ENCODE results near the gene OPRD1.
"Not testable (repeated sequence)": the region's sequence is repeated elsewhere in the genome, so short reads cannot be mapped to it uniquely, and the experiment has no call there.

Gene OPRD1

GRCh38 chr1:28789412-28789811 is 22.6 kb upstream of the OPRD1 start:
- TF ChIP-seq CTCF (IDR thresholded peaks at IDR 0.05; ENCODE audit: low read depth, low read length): no peak
- no peak for DNase-seq (ENCODE audit: low read depth, low spot score)
- no peak overlapping the region for H3K4me3 ChIP-seq (ENCODE audit: low read depth, low read length)
- in situ Hi-C loops (cut with HindIII; ENCODE audit: low sequenced_read_pairs): no loop called here

- in situ Hi-C loops (cut with HindIII; ENCODE audit: low sequenced_read_pairs): no loop called here
- no peak for TF ChIP-seq CTCF (IDR thresholded peaks at IDR 0.05; ENCODE audit: low read depth, low read length)
- H3K4me3 ChIP-seq (ENCODE audit: low read depth, low read length): no peak overlapping the region
- DNase-seq (ENCODE audit: low read depth, low spot score): no peak
Observed at GRCh38 chr1:28789816-28790215, 22.2 kb upstream of the OPRD1 start.

GRCh38 chr1:28790377-28791035 is 21.5 kb upstream of the OPRD1 start:
- no peak for DNase-seq (ENCODE audit: low read depth, low spot score)
- in situ Hi-C loops (cut with HindIII; ENCODE audit: low sequenced_read_pairs): no loop called here

GRCh38 chr1:28791929-28792328 is 20.0 kb upstream of the OPRD1 start:
- in situ Hi-C loops (cut with HindIII; ENCODE audit: low sequenced_read_pairs); DNase-seq (ENCODE audit: low read depth, low spot score); H3K4me3 ChIP-seq (ENCODE audit: low read depth, low read length): not testable (repeated sequence)

More at GRCh38 chr1:28790377-28791035, 21.5 kb upstream of the OPRD1 start:
- TF ChIP-seq CTCF (IDR thresholded peaks at IDR 0.05; ENCODE audit: low read depth, low read length): no peak
- H3K4me3 ChIP-seq (ENCODE audit: low read depth, low read length): no peak overlapping the region

- DNase-seq (ENCODE audit: low read depth, low spot score): no peak
- TF ChIP-seq CTCF (IDR thresholded peaks at IDR 0.05; ENCODE audit: low read depth, low read length): no peak
- no peak overlapping the region for H3K4me3 ChIP-seq (ENCODE audit: low read depth, low read length)
- in situ Hi-C loops (cut with HindIII; ENCODE audit: low sequenced_read_pairs): no loop called here
Observed at GRCh38 chr1:28792644-28793121, 19.3 kb upstream of the OPRD1 start.

GRCh38 chr1:28794582-28794981 is 17.4 kb upstream of the OPRD1 start:
- DNase-seq (ENCODE audit: low read depth, low spot score); H3K4me3 ChIP-seq (ENCODE audit: low read depth, low read length); in situ Hi-C loops (cut with HindIII; ENCODE audit: low sequenced_read_pairs): not testable (repeated sequence)

GRCh38 chr1:28796352-28797211 is 15.4 kb upstream of the OPRD1 start:
- DNase-seq (ENCODE audit: low read depth, low spot score): no peak
- H3K4me3 ChIP-seq (ENCODE audit: low read depth, low read length): no peak overlapping the region
- TF ChIP-seq CTCF (IDR thresholded peaks at IDR 0.05; ENCODE audit: low read depth, low read length): no peak
- in situ Hi-C loops (cut with HindIII; ENCODE audit: low sequenced_read_pairs): no loop called here
